ENCODE data around the gene OR5B2.

OR5B2 gene

GRCh38 chr11:58390551-58391063, 37.3 kb downstream of the OR5B2 start:
- TF ChIP-seq ZFP30 (CRISPR knock-in tag; IDR thresholded peaks at IDR 0.05) (no peak), BACH2 (CRISPR knock-in tag; IDR thresholded peaks at IDR 0.05; ENCODE audit: borderline replicate concordance) (no peak), OSR1 (CRISPR knock-in tag; IDR thresholded peaks at IDR 0.05) (no peak), TCF4 (CRISPR knock-in tag; IDR thresholded peaks at IDR 0.05; ENCODE audit: borderline replicate concordance) (no peak), TOX (CRISPR knock-in tag; IDR thresholded peaks at IDR 0.05; ENCODE audit: borderline replicate concordance) (no peak), TSHZ2 (CRISPR knock-in tag; IDR thresholded peaks at IDR 0.05) (no peak), ZNF565 (CRISPR knock-in tag; conservative IDR thresholded peaks at IDR 0.05; ENCODE audit: low read depth) (no peak), ESRRG (CRISPR knock-in tag; IDR thresholded peaks at IDR 0.05) (no peak), ZNF8 (CRISPR knock-in tag; IDR thresholded peaks at IDR 0.05) (no peak), ARNTL (CRISPR knock-in tag; IDR thresholded peaks at IDR 0.05; ENCODE audit: borderline replicate concordance, low read depth) (no peak), CSRNP3 (CRISPR knock-in tag; IDR thresholded peaks at IDR 0.05) (no peak), CREB5 (CRISPR knock-in tag; IDR thresholded peaks at IDR 0.05; ENCODE audit: low read depth) (no peak), PPARA (CRISPR knock-in tag; IDR thresholded peaks at IDR 0.05; ENCODE audit: borderline replicate concordance) (no peak), PATZ1 (CRISPR knock-in tag; IDR thresholded peaks at IDR 0.05; ENCODE audit: borderline replicate concordance) (no peak), SNAI2 (CRISPR knock-in tag; IDR thresholded peaks at IDR 0.05) (no peak), ZNF70 (CRISPR knock-in tag; IDR thresholded peaks at IDR 0.05) (no peak), ZFP3 (CRISPR knock-in tag; IDR thresholded peaks at IDR 0.05) (no peak)
- no peak for ATAC-seq
